ENCODE measurements around the gene TUBB2B.

The TUBB2B gene

GRCh38 chr6:3260296-3260695, 32.8 kb upstream of the TUBB2B start:
- no peak for TF ChIP-seq CTCF (conservative IDR thresholded peaks at IDR 0.05; ENCODE audit: low read depth)
- ChIA-PET CTCF (interaction anchor here (0.9 to 1.4 kb wide), 2 partner anchors 9 to 21 kb away, joined by 3 to 4 read pairs; no protein-coding TSS in a partner anchor), POLR2A (ENCODE audit: low non-redundant PET) (no interaction called here)
- no peak overlapping the region for H3K27ac ChIP-seq
- no peak for DNase-seq (ENCODE audit: low spot score)

GRCh38 chr6:3259491-3259958, 32.1 kb upstream of the TUBB2B start:
- 0 out of 2 replicates have a peak, but pooled peaks have one; percentile 11 for TF ChIP-seq CTCF (conservative IDR thresholded peaks at IDR 0.05; ENCODE audit: low read depth)
- DNase-seq (ENCODE audit: low spot score), result peak; percentile 27
- CTCF ChIA-PET, result interaction anchor here (0.6 to 1.0 kb wide), 4 partner anchors 13 to 750 kb away, joined by 3 to 4 read pairs (median 4); no protein-coding TSS in a partner anchor
- H3K27ac ChIP-seq, result peak overlapping the region; percentile 78
- POLR2A ChIA-PET (ENCODE audit: low non-redundant PET), result interaction anchor here (0.7 kb wide), 1 partner anchor 194 kb away, joined by 4 read pairs; no protein-coding TSS in a partner anchor

GRCh38 chr6:3258720-3259490, 31.5 kb upstream of the TUBB2B start, which contains the start of gene PSMG4:
PSMG4 (plus strand) TSS chr6:3258947; CDS start chr6:3259023, 76 bp downstream.
- DNase-seq (ENCODE audit: low spot score), result peak; percentile 96
- CTCF ChIA-PET, result interaction anchor here (0.6 to 1.0 kb wide), 3 partner anchors 14 to 750 kb away, joined by 3 to 4 read pairs (median 4); no protein-coding TSS in a partner anchor
- TF ChIP-seq CTCF (conservative IDR thresholded peaks at IDR 0.05; ENCODE audit: low read depth), result no peak
- POLR2A ChIA-PET (ENCODE audit: low non-redundant PET), result interaction anchor here (0.5 to 0.7 kb wide), 2 partner anchors 194 to 205 kb away, joined by 4 to 6 read pairs; no protein-coding TSS in a partner anchor
- peak within 1 kb of the TSS; percentile 78 for H3K27ac ChIP-seq

- no peak for TF ChIP-seq CTCF (conservative IDR thresholded peaks at IDR 0.05; ENCODE audit: low read depth)
- POLR2A ChIA-PET (ENCODE audit: low non-redundant PET), result no interaction called here
- peak overlapping the region; percentile 78 for H3K27ac ChIP-seq
- CTCF ChIA-PET, result no interaction called here
- DNase-seq (ENCODE audit: low spot score), result no peak
Observed at GRCh38 chr6:3258201-3258600, 30.7 kb upstream of the TUBB2B start.

- ChIA-PET POLR2A (ENCODE audit: low non-redundant PET) (no interaction called here), CTCF (interaction anchor here (0.6 kb wide), 3 partner anchors 91 to 165 kb away, joined by 3 to 5 read pairs (median 3); no protein-coding TSS in a partner anchor)
- DNase-seq (ENCODE audit: low spot score), result no peak
- no peak overlapping the region for H3K27ac ChIP-seq
- no peak for TF ChIP-seq CTCF (conservative IDR thresholded peaks at IDR 0.05; ENCODE audit: low read depth)
Observed at GRCh38 chr6:3253597-3253961, 26.1 kb upstream of the TUBB2B start.

- H3K27ac ChIP-seq, result no peak overlapping the region
- TF ChIP-seq CTCF (conservative IDR thresholded peaks at IDR 0.05; ENCODE audit: low read depth), result no peak
- CTCF ChIA-PET, result interaction anchor here (1.5 to 1.9 kb wide), 3 partner anchors 105 to 128 kb away, joined by 4 to 13 read pairs (median 6); no protein-coding TSS in a partner anchor
- no peak for DNase-seq (ENCODE audit: low spot score)
- POLR2A ChIA-PET (ENCODE audit: low non-redundant PET), result no interaction called here
Observed at GRCh38 chr6:3252861-3253596, 25.6 kb upstream of the TUBB2B start.

Measured in RWPE1 (cell line).